Prostate gland (tissue), 2 donors: Measurements from ENCODE around the gene DHX35.

ENCODE experiments used
- CTCF ChIP-seq, 4 experiments: fragments of 200-600 bp in 2 of 4; fragments of 450-650 bp in 2 of 4; sonication (generic) in 2 of 4; IDR thresholded peaks; 1 replicate in 3 of 4; 2 replicates in 1 of 4; pipeline ENCODE4 v1.5.1; 2016 to 2019; ENCODE audit warnings: antibody characterized with exemption in 4 of 4, mild to moderate bottlenecking in 2 of 4, moderate library complexity in 2 of 4
- POLR2A ChIP-seq: fragments of 450-650 bp; IDR thresholded peaks from one replicate; pipeline ENCODE4 v1.6.1; 2016; ENCODE audit warnings: antibody characterized with exemption, mild to moderate bottlenecking

- no peak for TF ChIP-seq CTCF (IDR thresholded peaks at IDR 0.05)
- no peak for TF ChIP-seq POLR2A
These were observed 83.5 kb downstream of the DHX35 start for GRCh38 chr20:39045676-39046075.
